ENCODE results near the gene GALNT9.
"Not testable (repeated sequence)": the region's sequence is repeated elsewhere in the genome, so short reads cannot be mapped to it uniquely, and the experiment has no call there.

Gene GALNT9

GRCh38 chr12:132209619-132210222, 119.7 kb downstream of the GALNT9 start:
- DNase-seq, result no peak

- DNase-seq, result no peak
Observed at GRCh38 chr12:132208153-132208823, 121.1 kb downstream of the GALNT9 start.

GRCh38 chr12:132207083-132207775, 122.2 kb downstream of the GALNT9 start:
- no peak for DNase-seq

GRCh38 chr12:132206046-132206434, 123.3 kb downstream of the GALNT9 start:
- no peak for DNase-seq

GRCh38 chr12:132205271-132206045, 123.9 kb downstream of the GALNT9 start:
- DNase-seq, result no peak

GRCh38 chr12:132204793-132205270, 124.6 kb downstream of the GALNT9 start:
- DNase-seq, result no peak

GRCh38 chr12:132204063-132204792, 125.2 kb downstream of the GALNT9 start:
- no peak for DNase-seq

GRCh38 chr12:132202929-132203721, 126.3 kb downstream of the GALNT9 start:
- DNase-seq, result no peak

GRCh38 chr12:132201391-132202120, 127.8 kb downstream of the GALNT9 start:
- DNase-seq, result no peak

GRCh38 chr12:132200800-132201199, 128.6 kb downstream of the GALNT9 start:
- no peak for DNase-seq

GRCh38 chr12:132199526-132200319, 129.7 kb downstream of the GALNT9 start:
- no peak for DNase-seq

- no peak for DNase-seq
Observed at GRCh38 chr12:132199101-132199500, 130.3 kb downstream of the GALNT9 start.

- no peak for DNase-seq
Observed at GRCh38 chr12:132197581-132198354, 131.6 kb downstream of the GALNT9 start.

GRCh38 chr12:132196873-132197390, 132.5 kb downstream of the GALNT9 start:
- no peak for DNase-seq

- DNase-seq, result no peak
Observed at GRCh38 chr12:132196038-132196872, 133.1 kb downstream of the GALNT9 start.

- DNase-seq, result not testable (repeated sequence)
Observed at GRCh38 chr12:132195242-132195641, 134.1 kb downstream of the GALNT9 start.

- DNase-seq, result no peak
Observed at GRCh38 chr12:132194556-132194955, 134.8 kb downstream of the GALNT9 start.

- DNase-seq, result no peak
Observed at GRCh38 chr12:132194056-132194455, 135.3 kb downstream of the GALNT9 start.
